GM12892 (cell line): Measurements from ENCODE around the gene GASK1A.

Experiments
- DNase-seq: peaks from one replicate; pipeline ENCODE4 v3.0.0; 2011; ENCODE audit not compliant: insufficient read length
- FAIRE-seq: peaks from 2 replicates; lab custom pipeline; 2011; peaks lifted over from hg19 to GRCh38; lab: Jason Lieb, UNC
- POLR2A ChIP-seq: IDR thresholded peaks from 2 replicates; pipeline ENCODE4 v1.6.1; 2011; ENCODE audit warnings: low read depth, low read length, control low read depth
- POLR2AphosphoS5 ChIP-seq: IDR thresholded peaks from 2 replicates; pipeline ENCODE4 v1.6.1; 2011; ENCODE audit warnings: low read depth, low read length, control low read depth
- TAF1 ChIP-seq: IDR thresholded peaks from 2 replicates; pipeline ENCODE4 v1.6.1; 2011; ENCODE audit warnings: low read depth, mild to moderate bottlenecking, control low read depth, low read length, borderline replicate concordance

GASK1A gene

GRCh38 chr3:43089081-43089480, 110.0 kb downstream of the GASK1A start:
- no peak for FAIRE-seq
- no peak for DNase-seq
- TF ChIP-seq TAF1 (no peak), POLR2A (no peak), POLR2AphosphoS5 (no peak)

GRCh38 chr3:43090238-43090637, 111.1 kb downstream of the GASK1A start:
- FAIRE-seq (no peak), DNase-seq (no peak)
- no peak for TF ChIP-seq POLR2AphosphoS5
- no peak for TF ChIP-seq TAF1
- no peak for TF ChIP-seq POLR2A

GRCh38 chr3:43091481-43091880, 112.4 kb downstream of the GASK1A start:
- DNase-seq (no peak), FAIRE-seq (no peak)
- TF ChIP-seq TAF1 (no peak), POLR2AphosphoS5 (no peak), POLR2A (no peak)

GRCh38 chr3:43093006-43093405, 113.9 kb downstream of the GASK1A start:
- DNase-seq: no peak
- no peak for FAIRE-seq
- TF ChIP-seq POLR2A: no peak
- no peak for TF ChIP-seq POLR2AphosphoS5
- TF ChIP-seq TAF1: no peak

GRCh38 chr3:43093974-43094373, 114.9 kb downstream of the GASK1A start:
- TF ChIP-seq POLR2AphosphoS5 (no peak), POLR2A (no peak), TAF1 (no peak)
- no peak for DNase-seq
- no peak for FAIRE-seq

GRCh38 chr3:43094381-43094780, 115.3 kb downstream of the GASK1A start:
- DNase-seq: no peak
- FAIRE-seq: no peak

GRCh38 chr3:43094851-43095250, 115.7 kb downstream of the GASK1A start:
- DNase-seq (no peak), FAIRE-seq (no peak)
- TF ChIP-seq TAF1 (no peak), POLR2AphosphoS5 (no peak), POLR2A (no peak)

More at GRCh38 chr3:43094381-43094780, 115.3 kb downstream of the GASK1A start:
- no peak for TF ChIP-seq TAF1
- no peak for TF ChIP-seq POLR2AphosphoS5
- no peak for TF ChIP-seq POLR2A

- FAIRE-seq: no peak
- no peak for DNase-seq
- TF ChIP-seq POLR2AphosphoS5 (no peak), POLR2A (no peak), TAF1 (no peak)
These were observed 116.3 kb downstream of the GASK1A start for GRCh38 chr3:43095370-43095769.

- FAIRE-seq (no peak), DNase-seq (no peak)
- TF ChIP-seq POLR2AphosphoS5 (no peak), TAF1 (no peak), POLR2A (no peak)
These were observed 117.7 kb downstream of the GASK1A start for GRCh38 chr3:43096761-43097160.

GRCh38 chr3:43097400-43098080, 118.4 kb downstream of the GASK1A start:
- no peak for TF ChIP-seq POLR2A
- no peak for TF ChIP-seq TAF1
- no peak for TF ChIP-seq POLR2AphosphoS5
- DNase-seq (no peak), FAIRE-seq (no peak)

- FAIRE-seq: no peak
- TF ChIP-seq TAF1 (no peak), POLR2A (no peak), POLR2AphosphoS5 (no peak)
- no peak for DNase-seq
These were observed 119.7 kb downstream of the GASK1A start for GRCh38 chr3:43098761-43099160.

GRCh38 chr3:43102773-43103480, 123.8 kb downstream of the GASK1A start:
- TF ChIP-seq TAF1 (no peak), POLR2AphosphoS5 (no peak), POLR2A (no peak)
- FAIRE-seq (no peak), DNase-seq (no peak)

- no peak for FAIRE-seq
- TF ChIP-seq POLR2AphosphoS5: no peak
- no peak for DNase-seq
These were observed 124.9 kb downstream of the GASK1A start for GRCh38 chr3:43104039-43104438.
